HEK293 (cell line): ENCODE measurements around the gene RNASE2.
A peak's percentile ranks its signal among the peaks of the same experiment; 100 is the strongest.

Experiments used
- CTCF ChIA-PET: fragments of 350-600 bp; formaldehyde crosslinking; extraction: SDS; loops from one replicate; lab custom pipeline; 2021; ENCODE audit warnings: antibody characterized with exemption; lab: Yijun Ruan, JAX
- POLR2A ChIA-PET: fragments of 300-600 bp; formaldehyde crosslinking; extraction: SDS; loops from one replicate; lab custom pipeline; 2020; ENCODE audit warnings: antibody characterized with exemption, inconsistent platforms; lab: Yijun Ruan, JAX
- H3K27ac ChIP-seq: fragments of 200-500 bp; sonication (Bioruptor generic); 2 replicates; pipeline ENCODE4 v1.5.1; 2014; ENCODE audit warnings: low read depth, low read length, control low read depth, inconsistent platforms; ENCODE audit errors: extremely low read depth
- H3K36me3 ChIP-seq, 2 experiments: fragments of 200-500 bp in 1 of 2; sonication (Bioruptor generic) in 1 of 2; 1 replicate in 1 of 2; 2 replicates in 1 of 2; pipeline ENCODE4 v1.5.1; 2014 to 2017; ENCODE audit warnings: inconsistent platforms in 2 of 2, low read length in 2 of 2; ENCODE audit not compliant: control insufficient read depth in 2 of 2, insufficient read depth in 1 of 2
- H3K4me1 ChIP-seq: fragments of 200-500 bp; sonication (Bioruptor generic); 2 replicates; pipeline ENCODE4 v1.5.1; 2014; ENCODE audit warnings: mild to moderate bottlenecking, low read length, inconsistent platforms; ENCODE audit not compliant: control insufficient read depth, insufficient read depth
- H3K4me3 ChIP-seq: 2 replicates; pipeline ENCODE4 v1.5.1; 2011; ENCODE audit warnings: low read depth, mild to moderate bottlenecking, control low read depth, low read length, moderate library complexity
- H3K9me3 ChIP-seq: fragments of 200-500 bp; sonication (Bioruptor generic); 2 replicates; pipeline ENCODE4 v1.5.1; 2014; ENCODE audit warnings: low read depth, low read length, inconsistent platforms; ENCODE audit not compliant: control insufficient read depth, insufficient read depth
- GFI1B ChIP-seq: fragments of 450-650 bp; formaldehyde crosslinking; IDR thresholded peaks from 2 replicates; pipeline ENCODE4 v1.5.1; 2016; ENCODE audit warnings: missing biosample characterization, missing genetic modification characterization
- OSR2 ChIP-seq: fragments of 450-650 bp; formaldehyde crosslinking; IDR thresholded peaks from 2 replicates; pipeline ENCODE4 v1.5.1; 2016; ENCODE audit warnings: missing biosample characterization, missing genetic modification characterization
- SP2 ChIP-seq: fragments of 450-650 bp; formaldehyde crosslinking; IDR thresholded peaks from 2 replicates; pipeline ENCODE4 v1.5.1; 2016; ENCODE audit warnings: missing biosample characterization, missing genetic modification characterization
- SP3 ChIP-seq: fragments of 450-650 bp; formaldehyde crosslinking; IDR thresholded peaks from 2 replicates; pipeline ENCODE4 v1.5.1; 2016; ENCODE audit warnings: missing biosample characterization, missing genetic modification characterization
- SP7 ChIP-seq: fragments of 450-650 bp; formaldehyde crosslinking; IDR thresholded peaks from 2 replicates; pipeline ENCODE4 v1.5.1; 2016; ENCODE audit warnings: missing biosample characterization, missing genetic modification characterization
- WT1 ChIP-seq: fragments of 450-650 bp; formaldehyde crosslinking; IDR thresholded peaks from 2 replicates; pipeline ENCODE4 v1.5.1; 2016; ENCODE audit warnings: missing biosample characterization, missing genetic modification characterization
- ZBTB17 ChIP-seq: fragments of 450-650 bp; formaldehyde crosslinking; IDR thresholded peaks from 2 replicates; pipeline ENCODE4 v1.5.1; 2016; ENCODE audit warnings: missing biosample characterization, missing genetic modification characterization
- ZEB2 ChIP-seq: fragments of 450-650 bp; formaldehyde crosslinking; IDR thresholded peaks from 2 replicates; pipeline ENCODE4 v1.5.1; 2016; ENCODE audit warnings: missing biosample characterization, missing genetic modification characterization
- ZNF138 ChIP-seq: fragments of 450-650 bp; formaldehyde crosslinking; IDR thresholded peaks from 2 replicates; pipeline ENCODE4 v1.5.1; 2016; ENCODE audit warnings: missing biosample characterization, missing genetic modification characterization, borderline replicate concordance
- ZNF266 ChIP-seq: fragments of 450-650 bp; formaldehyde crosslinking; IDR thresholded peaks from 2 replicates; pipeline ENCODE4 v1.5.1; 2016; ENCODE audit warnings: missing biosample characterization, missing genetic modification characterization, low read depth
- ZNF426 ChIP-seq: fragments of 450-650 bp; formaldehyde crosslinking; IDR thresholded peaks from 2 replicates; pipeline ENCODE4 v1.5.1; 2017; ENCODE audit warnings: missing biosample characterization, missing genetic modification characterization, mild to moderate bottlenecking, inconsistent platforms, moderate library complexity
- ZNF473 ChIP-seq: fragments of 450-650 bp; formaldehyde crosslinking; IDR thresholded peaks from 2 replicates; pipeline ENCODE4 v1.5.1; 2017; ENCODE audit warnings: missing biosample characterization, missing genetic modification characterization
- ZNF561 ChIP-seq: fragments of 450-650 bp; IDR thresholded peaks from 2 replicates; pipeline ENCODE4 v1.5.1; 2018; ENCODE audit warnings: missing biosample characterization, missing genetic modification characterization, borderline replicate concordance
- ZNF600 ChIP-seq: fragments of 450-650 bp; formaldehyde crosslinking; IDR thresholded peaks from 2 replicates; pipeline ENCODE4 v1.5.1; 2016; ENCODE audit warnings: missing biosample characterization, missing genetic modification characterization
- ZNF629 ChIP-seq: fragments of 450-650 bp; formaldehyde crosslinking; IDR thresholded peaks from 2 replicates; pipeline ENCODE4 v1.5.1; 2017; ENCODE audit warnings: missing biosample characterization, missing genetic modification characterization
- ZNF701 ChIP-seq: fragments of 450-650 bp; formaldehyde crosslinking; IDR thresholded peaks from 2 replicates; pipeline ENCODE4 v1.5.1; 2016; ENCODE audit warnings: missing biosample characterization, missing genetic modification characterization
- TF ChIP-seq, protein P1 (sequence below): fragments of 450-650 bp; IDR thresholded peaks from 2 replicates; pipeline ENCODE4 v1.5.1; 2018; ENCODE audit warnings: missing biosample characterization, missing genetic modification characterization
- TF ChIP-seq, protein P2 (sequence below): fragments of 450-650 bp; formaldehyde crosslinking; IDR thresholded peaks from 2 replicates; pipeline ENCODE4 v1.5.1; 2016; ENCODE audit warnings: missing biosample characterization, missing genetic modification characterization
- TF ChIP-seq, protein P3 (sequence below): fragments of 450-650 bp; formaldehyde crosslinking; IDR thresholded peaks from 2 replicates; pipeline ENCODE4 v1.5.1; 2017; ENCODE audit warnings: missing biosample characterization, missing genetic modification characterization
- TF ChIP-seq, protein P4 (sequence below): fragments of 450-650 bp; formaldehyde crosslinking; IDR thresholded peaks from 2 replicates; pipeline ENCODE4 v1.5.1; 2016; ENCODE audit warnings: missing biosample characterization, missing genetic modification characterization, low read depth

Gene RNASE2

DNA sequence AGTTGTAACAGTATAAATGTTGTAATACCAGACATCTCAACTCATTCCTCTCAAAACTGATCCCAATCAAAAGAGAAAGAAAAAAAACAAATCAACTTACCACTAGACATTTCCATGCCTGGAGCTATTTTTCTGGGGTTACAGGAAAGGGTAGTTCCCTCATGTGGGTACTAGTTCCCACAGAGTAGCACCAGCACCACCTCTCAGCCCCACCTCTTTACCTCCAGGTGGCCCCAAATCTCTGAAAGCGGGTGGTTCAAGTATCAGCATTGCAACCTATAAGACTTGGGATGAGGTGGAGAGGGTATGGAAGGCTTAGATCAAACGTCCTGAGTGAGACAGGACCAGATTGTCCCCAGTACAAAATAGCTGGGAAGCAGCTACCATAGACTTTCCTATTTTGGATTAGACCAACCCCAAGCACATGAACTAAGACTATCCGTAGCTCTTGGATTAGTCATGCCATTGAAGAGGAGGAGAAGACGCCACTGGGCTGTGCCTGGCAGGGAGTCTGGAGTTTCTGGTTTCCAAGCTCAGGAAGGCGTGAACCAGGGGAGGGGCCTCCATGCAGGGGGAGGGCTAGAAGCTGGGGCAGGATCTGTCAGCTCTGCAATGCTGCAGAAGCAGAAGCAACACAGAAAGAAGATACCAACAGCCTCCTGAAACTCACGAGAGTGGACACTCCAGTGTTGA is 43.5 kb downstream of the RNASE2 start, which contains the start of gene SLC39A2:
TSS of gene SLC39A2 (plus strand) at position 620 of the 693 bp plus-strand sequence. CDS start 154 bp downstream, outside the sequence.
- H3K4me3 ChIP-seq: no peak within 1 kb of the TSS
- TF ChIP-seq ZEB2 (0 out of 2 replicates have a peak, but pooled peaks have one; percentile 34), ZNF561 (tag by site-specific recombination) (0 out of 2 replicates have a peak, but pooled peaks have one; percentile 25), ZNF473 (tag by site-specific recombination) (no peak), OSR2 (tag by site-specific recombination) (peak; percentile 37), SP2 (peak; percentile 69), GFI1B (no peak), ZNF138 (tag by site-specific recombination) (no peak), ZNF266 (tag by site-specific recombination) (no peak), SP7 (tag by site-specific recombination) (0 out of 2 replicates have a peak, but pooled peaks have one; percentile 32), ZNF701 (no peak), ZBTB17 (tag by site-specific recombination) (peak; percentile 58; the same call in 1 of the 2 replicates), SP3 (tag by site-specific recombination) (peak; percentile 67), ZNF600 (tag by site-specific recombination) (peak; percentile 75), WT1 (tag by site-specific recombination) (peak; percentile 41; the same call in 1 of the 2 replicates), ZNF629 (tag by site-specific recombination) (0 out of 2 replicates have a peak, but pooled peaks have one; percentile 16), ZNF426 (tag by site-specific recombination) (no peak)
- TF ChIP-seq, protein P1, sequence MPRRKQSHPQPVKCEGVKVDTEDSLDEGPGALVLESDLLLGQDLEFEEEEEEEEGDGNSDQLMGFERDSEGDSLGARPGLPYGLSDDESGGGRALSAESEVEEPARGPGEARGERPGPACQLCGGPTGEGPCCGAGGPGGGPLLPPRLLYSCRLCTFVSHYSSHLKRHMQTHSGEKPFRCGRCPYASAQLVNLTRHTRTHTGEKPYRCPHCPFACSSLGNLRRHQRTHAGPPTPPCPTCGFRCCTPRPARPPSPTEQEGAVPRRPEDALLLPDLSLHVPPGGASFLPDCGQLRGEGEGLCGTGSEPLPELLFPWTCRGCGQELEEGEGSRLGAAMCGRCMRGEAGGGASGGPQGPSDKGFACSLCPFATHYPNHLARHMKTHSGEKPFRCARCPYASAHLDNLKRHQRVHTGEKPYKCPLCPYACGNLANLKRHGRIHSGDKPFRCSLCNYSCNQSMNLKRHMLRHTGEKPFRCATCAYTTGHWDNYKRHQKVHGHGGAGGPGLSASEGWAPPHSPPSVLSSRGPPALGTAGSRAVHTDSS (tag by site-specific recombination): peak; percentile 48
- TF ChIP-seq, protein P2, sequence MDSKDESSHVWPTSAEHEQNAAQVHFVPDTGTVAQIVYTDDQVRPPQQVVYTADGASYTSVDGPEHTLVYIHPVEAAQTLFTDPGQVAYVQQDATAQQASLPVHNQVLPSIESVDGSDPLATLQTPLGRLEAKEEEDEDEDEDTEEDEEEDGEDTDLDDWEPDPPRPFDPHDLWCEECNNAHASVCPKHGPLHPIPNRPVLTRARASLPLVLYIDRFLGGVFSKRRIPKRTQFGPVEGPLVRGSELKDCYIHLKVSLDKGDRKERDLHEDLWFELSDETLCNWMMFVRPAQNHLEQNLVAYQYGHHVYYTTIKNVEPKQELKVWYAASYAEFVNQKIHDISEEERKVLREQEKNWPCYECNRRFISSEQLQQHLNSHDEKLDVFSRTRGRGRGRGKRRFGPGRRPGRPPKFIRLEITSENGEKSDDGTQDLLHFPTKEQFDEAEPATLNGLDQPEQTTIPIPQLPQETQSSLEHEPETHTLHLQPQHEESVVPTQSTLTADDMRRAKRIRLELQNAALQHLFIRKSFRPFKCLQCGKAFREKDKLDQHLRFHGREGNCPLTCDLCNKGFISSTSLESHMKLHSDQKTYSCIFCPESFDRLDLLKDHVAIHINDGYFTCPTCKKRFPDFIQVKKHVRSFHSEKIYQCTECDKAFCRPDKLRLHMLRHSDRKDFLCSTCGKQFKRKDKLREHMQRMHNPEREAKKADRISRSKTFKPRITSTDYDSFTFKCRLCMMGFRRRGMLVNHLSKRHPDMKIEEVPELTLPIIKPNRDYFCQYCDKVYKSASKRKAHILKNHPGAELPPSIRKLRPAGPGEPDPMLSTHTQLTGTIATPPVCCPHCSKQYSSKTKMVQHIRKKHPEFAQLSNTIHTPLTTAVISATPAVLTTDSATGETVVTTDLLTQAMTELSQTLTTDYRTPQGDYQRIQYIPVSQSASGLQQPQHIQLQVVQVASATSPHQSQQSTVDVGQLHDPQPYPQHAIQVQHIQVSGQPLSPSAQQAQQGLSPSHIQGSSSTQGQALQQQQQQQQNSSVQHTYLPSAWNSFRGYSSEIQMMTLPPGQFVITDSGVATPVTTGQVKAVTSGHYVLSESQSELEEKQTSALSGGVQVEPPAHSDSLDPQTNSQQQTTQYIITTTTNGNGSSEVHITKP (tag by site-specific recombination): peak; percentile 93
- TF ChIP-seq, protein P3, sequence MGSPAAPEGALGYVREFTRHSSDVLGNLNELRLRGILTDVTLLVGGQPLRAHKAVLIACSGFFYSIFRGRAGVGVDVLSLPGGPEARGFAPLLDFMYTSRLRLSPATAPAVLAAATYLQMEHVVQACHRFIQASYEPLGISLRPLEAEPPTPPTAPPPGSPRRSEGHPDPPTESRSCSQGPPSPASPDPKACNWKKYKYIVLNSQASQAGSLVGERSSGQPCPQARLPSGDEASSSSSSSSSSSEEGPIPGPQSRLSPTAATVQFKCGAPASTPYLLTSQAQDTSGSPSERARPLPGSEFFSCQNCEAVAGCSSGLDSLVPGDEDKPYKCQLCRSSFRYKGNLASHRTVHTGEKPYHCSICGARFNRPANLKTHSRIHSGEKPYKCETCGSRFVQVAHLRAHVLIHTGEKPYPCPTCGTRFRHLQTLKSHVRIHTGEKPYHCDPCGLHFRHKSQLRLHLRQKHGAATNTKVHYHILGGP (tag by site-specific recombination): no peak
- TF ChIP-seq, protein P4, sequence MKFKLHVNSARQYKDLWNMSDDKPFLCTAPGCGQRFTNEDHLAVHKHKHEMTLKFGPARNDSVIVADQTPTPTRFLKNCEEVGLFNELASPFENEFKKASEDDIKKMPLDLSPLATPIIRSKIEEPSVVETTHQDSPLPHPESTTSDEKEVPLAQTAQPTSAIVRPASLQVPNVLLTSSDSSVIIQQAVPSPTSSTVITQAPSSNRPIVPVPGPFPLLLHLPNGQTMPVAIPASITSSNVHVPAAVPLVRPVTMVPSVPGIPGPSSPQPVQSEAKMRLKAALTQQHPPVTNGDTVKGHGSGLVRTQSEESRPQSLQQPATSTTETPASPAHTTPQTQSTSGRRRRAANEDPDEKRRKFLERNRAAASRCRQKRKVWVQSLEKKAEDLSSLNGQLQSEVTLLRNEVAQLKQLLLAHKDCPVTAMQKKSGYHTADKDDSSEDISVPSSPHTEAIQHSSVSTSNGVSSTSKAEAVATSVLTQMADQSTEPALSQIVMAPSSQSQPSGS (tag by site-specific recombination): no peak
- TF ChIP-seq, all 188 proteins: peak for 12
- Histone ChIP-seq H3K9me3 (no peaks in the 10 kb centered on the region), H3K36me3 (peaks cover 37 to 42% of the 10 kb centered on the region in 2 experiments), H3K27ac (no peak within 1 kb of the TSS), H3K4me1 (no peaks in the 10 kb centered on the region)
- CTCF ChIA-PET: interaction anchor here (0.6 to 5.4 kb wide), 7 partner anchors 7 to 106 kb away, joined by 3 to 35 read pairs (median 5); no protein-coding TSS in a partner anchor
- POLR2A ChIA-PET: interaction anchor here (0.6 to 1.2 kb wide), 4 partner anchors 22 to 345 kb away, joined by 3 to 5 read pairs (median 3); no protein-coding TSS in a partner anchor
